GM21515 (cell line): Measurements from ENCODE around the gene CD274.
A peak's percentile ranks its signal among the peaks of the same experiment; 100 is the strongest.
"Not testable (repeated sequence)": the region's sequence is repeated elsewhere in the genome, so short reads cannot be mapped to it uniquely, and the experiment has no call there.

Experiments
- ATAC-seq: cut with Tn5 transposase; IDR thresholded peaks from one replicate; pipeline ENCODE4 v1.9.1; 2021; ENCODE audit not compliant: unreplicated experiment

CD274 gene

GRCh38 chr9:5437254-5438216 is 12.8 kb upstream of the CD274 start, which contains the start of gene PLGRKT:
TSS of gene PLGRKT (minus strand) at chr9:5437925. CDS start at chr9:5431977, 5,948 bp downstream.
- peak; percentile 87 for ATAC-seq

GRCh38 chr9:5438301-5439162 is 11.8 kb upstream of the CD274 start:
- ATAC-seq: peak; percentile 61

- no peak for ATAC-seq
Observed at GRCh38 chr9:5440426-5440825, 9.9 kb upstream of the CD274 start.

- ATAC-seq: no peak
Observed at GRCh38 chr9:5441043-5441442, 9.3 kb upstream of the CD274 start.

- no peak for ATAC-seq
Observed at GRCh38 chr9:5442400-5443011, 7.8 kb upstream of the CD274 start.

- ATAC-seq: no peak
Observed at GRCh38 chr9:5443850-5444249, 6.5 kb upstream of the CD274 start.

- ATAC-seq: not testable (repeated sequence)
Observed at GRCh38 chr9:5445096-5445495, 5.2 kb upstream of the CD274 start.

GRCh38 chr9:5445886-5446285 is 4.5 kb upstream of the CD274 start:
- no peak for ATAC-seq

GRCh38 chr9:5446451-5447236 is 3.7 kb upstream of the CD274 start:
- ATAC-seq: no peak

- ATAC-seq: no peak
Observed at GRCh38 chr9:5447337-5447736, 3.0 kb upstream of the CD274 start.

GRCh38 chr9:5448016-5448415 is 2.3 kb upstream of the CD274 start:
- no peak for ATAC-seq

- ATAC-seq: no peak
Observed at GRCh38 chr9:5448461-5449435, 1.6 kb upstream of the CD274 start.

GRCh38 chr9:5449521-5450358 is 602 bp upstream of the CD274 start:
- ATAC-seq: no peak

GRCh38 chr9:5452286-5452609 is 1.9 kb downstream of the CD274 start:
- no peak for ATAC-seq

GRCh38 chr9:5453004-5453403 is 2.7 kb downstream of the CD274 start:
- no peak for ATAC-seq

GRCh38 chr9:5453673-5454072 is 3.3 kb downstream of the CD274 start:
- ATAC-seq: no peak

- no peak for ATAC-seq
Observed at GRCh38 chr9:5455181-5455580, 4.8 kb downstream of the CD274 start.

- ATAC-seq: peak; percentile 50
Observed at GRCh38 chr9:5459289-5459829, 9.0 kb downstream of the CD274 start.
